GM18502 (cell line): ENCODE data around the gene ZNF562.
A peak's percentile ranks its signal among the peaks of the same experiment; 100 is the strongest.

Experiments
- ATAC-seq: cut with Tn5 transposase; IDR thresholded peaks from one replicate; pipeline ENCODE4 v1.9.1; 2021; ENCODE audit warnings: mild to moderate bottlenecking; ENCODE audit not compliant: unreplicated experiment, poor library complexity

Gene ZNF562

DNA sequence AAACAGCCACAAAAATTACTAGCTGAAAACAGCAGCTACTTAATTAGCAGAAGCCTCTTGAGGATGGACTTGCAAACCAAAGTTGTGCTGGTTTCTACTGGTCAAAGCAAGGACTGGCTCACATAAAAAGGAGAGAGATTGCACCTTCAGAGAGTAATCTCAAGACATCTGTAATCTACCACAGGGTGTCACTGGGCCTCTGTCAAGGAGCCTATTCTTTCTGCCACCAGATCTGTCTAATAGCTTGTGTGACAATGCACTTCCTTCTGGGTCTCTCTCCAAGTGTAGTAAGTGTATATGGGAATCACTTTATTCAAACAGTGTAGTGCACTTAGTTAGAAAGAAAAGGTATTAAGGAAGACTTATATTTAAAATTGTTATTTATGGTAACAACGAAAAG is 29.4 kb downstream of the ZNF562 start:
- ATAC-seq = no peak

DNA sequence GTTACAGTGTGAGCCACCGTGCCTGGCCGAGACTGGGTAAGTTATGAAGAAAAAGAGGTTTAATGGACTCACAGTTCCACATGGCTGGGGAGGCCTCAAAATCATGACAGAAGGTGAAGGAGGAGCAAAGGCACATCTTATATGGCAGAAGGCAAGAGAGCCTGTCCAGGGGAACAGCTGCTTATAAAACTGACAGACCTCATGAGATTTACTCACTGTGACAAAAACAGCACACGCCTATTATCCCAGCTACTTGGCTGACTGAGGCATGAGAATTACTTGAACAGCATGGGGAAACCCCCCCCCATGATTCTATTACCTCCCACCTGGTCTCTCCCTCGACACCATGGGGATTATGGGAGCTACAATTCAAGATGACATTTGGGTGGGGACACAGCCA is 30.4 kb downstream of the ZNF562 start:
- ATAC-seq = no peak

DNA sequence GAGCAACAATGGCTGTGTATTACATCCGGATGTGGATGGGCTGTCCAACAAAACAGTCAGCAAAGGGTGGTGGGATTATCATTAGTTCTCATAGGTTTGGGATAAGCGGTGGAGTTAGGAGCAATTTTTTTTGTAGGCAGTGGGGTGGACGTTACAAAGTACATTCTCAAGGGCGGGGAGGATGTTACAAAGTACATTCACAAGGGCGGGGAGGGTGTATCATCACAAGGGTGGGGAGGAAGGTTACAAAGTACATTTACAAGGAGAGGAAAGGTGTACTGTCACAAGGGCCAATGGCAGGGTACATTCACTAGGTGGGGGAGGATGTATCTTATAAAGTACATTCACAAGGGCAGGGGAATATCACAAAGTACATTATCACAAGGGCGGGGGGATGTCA is 33.1 kb downstream of the ZNF562 start:
- no peak for ATAC-seq

DNA sequence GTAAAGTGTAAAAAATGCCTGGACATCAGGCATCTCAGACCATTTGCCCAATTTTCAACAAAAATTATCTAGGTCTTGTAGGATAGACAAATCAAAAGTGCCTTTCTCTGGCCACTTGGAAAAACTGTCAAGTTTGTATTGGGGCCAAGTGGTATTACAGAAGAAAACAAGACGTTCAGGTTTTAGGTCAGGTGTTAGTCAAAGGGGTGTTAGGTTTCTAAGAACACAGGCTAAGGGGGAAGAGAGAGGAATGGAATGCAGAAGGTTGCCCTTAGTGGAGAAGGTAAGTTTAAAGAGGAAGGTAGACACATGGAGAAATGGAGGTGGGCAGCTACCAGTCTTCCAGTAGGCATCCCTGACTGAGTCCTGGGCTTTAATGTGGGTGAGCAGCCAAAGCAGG is 33.9 kb downstream of the ZNF562 start:
- no peak for ATAC-seq

DNA sequence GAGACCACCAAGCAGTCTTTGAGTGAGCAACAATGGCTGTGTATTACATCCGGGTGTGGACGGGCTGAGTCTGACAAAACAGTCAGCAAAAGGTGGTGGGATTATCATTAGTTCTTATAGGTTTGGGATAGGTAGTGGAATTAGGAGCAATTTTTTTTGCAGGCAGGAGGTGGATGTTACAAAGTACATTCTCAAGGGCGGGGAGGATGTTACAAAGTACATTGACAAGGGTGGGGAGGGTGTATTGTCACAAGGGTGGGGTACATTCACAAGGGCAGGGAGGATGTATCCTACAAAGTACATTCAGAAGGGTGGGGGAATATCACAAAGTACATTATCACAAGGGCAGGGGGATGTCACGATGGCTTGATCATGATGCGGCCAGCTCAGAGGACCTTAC is 38.9 kb downstream of the ZNF562 start:
- ATAC-seq = no peak

DNA sequence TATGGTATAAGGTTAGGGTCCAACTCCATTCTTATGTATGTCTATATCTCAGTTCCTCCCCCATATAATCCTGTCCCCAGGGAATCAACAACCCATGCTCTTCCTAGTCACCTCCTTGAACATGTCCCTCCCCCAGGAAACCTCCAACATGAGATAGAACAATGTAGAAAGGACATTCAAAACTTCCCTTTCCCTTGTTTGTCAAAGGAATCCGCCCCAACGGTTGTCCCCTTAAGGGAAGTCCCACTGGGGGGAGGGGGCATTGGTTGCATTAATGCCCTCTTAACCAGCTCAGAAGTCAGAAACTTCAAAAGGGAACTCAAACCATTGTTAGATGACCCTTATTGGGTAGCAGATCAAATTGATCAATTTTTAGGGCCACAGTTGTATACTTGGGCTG is 47.0 kb downstream of the ZNF562 start:
- no peak for ATAC-seq

DNA sequence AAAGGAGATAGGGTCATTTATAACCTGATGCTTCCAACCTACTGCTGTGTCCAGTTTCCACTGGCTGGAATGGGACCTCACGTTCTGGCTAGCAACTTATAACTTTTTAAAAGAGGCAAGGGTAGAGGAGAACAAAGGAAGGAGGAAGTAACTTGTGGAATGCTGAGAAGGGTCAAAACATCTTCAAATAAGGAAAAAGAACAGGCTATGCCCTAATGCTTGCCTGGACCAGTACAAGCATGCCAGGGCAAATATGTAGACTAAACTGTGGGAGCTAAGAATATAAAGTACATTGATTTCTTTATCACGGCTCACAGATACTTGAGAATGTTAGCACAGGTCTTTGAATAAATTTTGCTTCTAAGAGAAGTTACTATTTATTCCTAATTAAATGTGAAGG is 52.4 kb downstream of the ZNF562 start:
- no peak for ATAC-seq

DNA sequence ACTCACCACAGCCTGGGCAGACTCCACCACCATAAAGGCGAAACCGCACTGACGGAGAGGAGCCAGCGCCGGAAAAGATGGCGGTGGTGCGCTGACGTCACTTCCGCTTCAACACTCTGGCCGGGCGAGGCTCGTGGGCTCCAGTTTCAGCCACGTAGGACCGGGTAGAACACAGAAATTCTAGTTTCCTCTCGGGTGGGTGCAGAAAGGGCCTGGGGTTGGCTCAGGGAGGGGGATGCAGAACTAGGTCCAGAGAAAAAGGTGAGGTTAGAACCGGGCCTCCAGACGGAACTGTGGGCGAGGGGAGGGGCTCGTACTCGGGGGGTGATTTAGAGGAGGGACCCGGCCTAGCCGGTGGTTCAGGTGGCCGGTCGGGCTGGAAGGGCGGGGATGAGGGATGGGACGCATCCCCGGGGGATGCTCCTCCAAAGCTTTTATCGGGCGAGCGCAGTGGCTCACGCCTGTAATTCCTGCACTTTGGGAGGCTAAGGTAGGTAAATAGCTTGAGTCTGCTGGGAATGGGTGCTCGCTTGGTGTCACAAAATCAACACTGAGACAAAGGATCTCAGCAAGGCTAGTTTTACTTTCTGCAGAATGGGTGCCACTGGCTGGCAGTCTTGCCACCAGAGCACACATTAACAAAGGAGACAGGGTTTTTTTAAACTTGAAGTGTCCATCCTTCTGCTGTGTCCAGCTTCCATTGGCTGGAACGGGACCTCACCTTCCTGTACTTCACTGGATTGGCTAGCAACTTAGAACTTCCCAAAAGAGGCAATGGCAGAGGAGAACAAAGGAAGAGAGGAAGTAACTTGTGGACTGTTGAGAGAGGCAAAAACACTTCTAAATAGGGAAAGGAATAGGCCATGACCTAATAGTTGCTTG is 53.5 kb downstream of the ZNF562 start, which contains the start of gene ZNF561:
TSS of gene ZNF561 (minus strand) at position 77 of the 882 bp plus-strand sequence. CDS start 1,776 bp downstream, outside the sequence.
- peak; percentile 89 for ATAC-seq

DNA sequence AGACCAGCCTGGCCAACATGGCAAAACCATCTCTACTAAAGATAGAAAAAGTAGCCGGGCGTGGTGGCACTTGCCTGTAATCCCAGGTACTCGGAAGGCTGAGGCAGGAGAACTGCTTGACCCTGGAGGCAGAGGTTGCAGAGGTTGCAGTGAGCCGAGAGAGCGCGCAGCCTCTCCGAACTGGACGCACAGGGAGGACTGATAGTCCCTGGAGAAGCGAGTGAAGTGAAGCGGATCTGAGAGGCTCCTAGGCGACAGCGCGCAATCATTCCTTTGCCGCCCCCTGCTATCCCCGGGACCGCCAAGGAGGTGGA is 54.1 kb downstream of the ZNF562 start:
- no peak for ATAC-seq

DNA sequence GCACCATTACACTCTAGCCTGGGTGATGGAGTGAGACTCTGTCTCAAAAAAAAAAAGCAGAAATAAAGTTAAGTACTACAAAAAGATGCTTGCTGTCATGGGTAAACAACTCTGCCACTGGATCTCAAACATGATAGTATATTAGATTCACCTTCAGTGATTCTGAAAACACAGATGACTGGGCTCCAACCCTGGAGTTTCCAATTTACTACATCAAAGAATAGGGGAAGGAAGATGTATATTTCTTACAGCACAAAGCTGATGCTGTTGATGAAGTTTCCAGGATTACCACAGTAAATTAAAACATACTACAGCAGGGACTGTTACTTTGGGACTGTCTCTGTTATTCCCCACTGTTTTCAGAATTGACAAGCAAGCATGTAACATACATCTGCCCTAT is 59.1 kb downstream of the ZNF562 start:
- no peak for ATAC-seq

DNA sequence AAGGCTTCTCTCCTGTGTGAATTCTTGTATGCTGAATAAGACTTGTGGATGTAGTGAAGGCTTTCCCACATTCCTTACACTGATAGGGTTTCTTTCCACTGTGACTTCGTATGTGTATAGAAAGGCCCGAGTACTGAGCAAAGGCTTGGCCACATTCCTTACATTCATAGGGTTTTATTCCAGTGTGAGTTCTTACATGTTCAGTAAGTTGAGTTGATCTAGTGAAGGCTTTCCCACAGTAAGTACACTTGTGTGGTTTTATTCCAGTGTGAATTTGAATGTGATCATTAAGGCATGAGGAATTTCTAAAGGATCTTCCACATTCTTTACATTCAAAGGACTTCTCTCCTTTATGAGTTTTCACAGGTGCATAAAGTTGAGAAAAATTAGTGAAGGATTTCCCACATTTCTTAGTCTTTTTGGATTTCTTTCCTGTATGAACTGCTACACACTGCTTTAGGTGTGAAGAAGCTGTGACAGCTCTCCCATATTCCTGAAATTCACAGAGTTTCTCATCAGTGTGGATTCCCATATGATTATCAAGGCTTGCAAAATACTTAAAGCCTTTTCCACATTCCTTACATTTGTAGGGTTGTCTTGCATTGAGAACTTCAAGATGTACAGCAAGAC is 64.3 kb downstream of the ZNF562 start:
- ATAC-seq = no peak

DNA sequence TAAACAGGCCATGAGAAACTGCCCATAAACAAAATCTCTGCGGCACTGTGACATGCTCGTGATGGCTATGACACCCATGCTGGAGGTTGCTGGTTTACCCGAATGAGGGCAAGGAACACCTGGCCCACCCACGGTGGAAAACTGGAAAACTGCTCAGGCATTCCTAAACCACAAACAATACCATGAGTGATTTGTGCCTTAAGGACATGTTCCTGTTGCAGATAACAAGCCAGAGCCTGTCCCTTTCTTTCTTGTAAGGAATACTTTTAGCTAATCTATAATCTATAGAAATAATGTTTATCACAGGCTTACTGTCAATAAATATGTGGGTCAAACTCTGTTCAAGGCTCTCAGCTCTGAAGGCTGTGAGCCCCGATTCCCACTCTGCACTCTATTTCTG is 66.0 kb downstream of the ZNF562 start:
- ATAC-seq = no peak

DNA sequence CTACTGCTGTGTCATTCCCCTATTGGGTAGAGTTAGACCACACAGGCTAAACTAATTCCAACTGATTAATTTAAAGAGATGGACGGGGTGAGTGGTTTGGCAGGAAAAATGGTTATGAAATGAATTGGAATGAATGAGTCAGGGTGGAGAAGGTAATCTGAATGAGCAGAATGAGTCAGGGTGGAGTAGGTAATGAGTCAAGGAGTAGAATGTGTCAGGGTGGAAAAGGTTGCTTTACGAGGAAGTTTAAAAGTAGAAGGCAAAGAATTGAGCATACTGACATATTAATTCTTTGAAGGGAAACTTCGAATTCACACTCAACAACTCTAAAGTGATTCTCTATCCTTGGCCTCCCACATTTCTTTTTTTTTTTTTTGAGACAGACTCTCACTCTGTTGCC is 77.9 kb downstream of the ZNF562 start:
- ATAC-seq = no peak
